RWPE2 (cell line): ENCODE results near the gene FRMPD1.
A peak's percentile ranks its signal among the peaks of the same experiment; 100 is the strongest.

Experiments used
- ATAC-seq: fragments of 200-7000 bp; cut with Tn5 transposase; 3 replicates; pipeline ENCODE4 v1.9.1; 2021; ENCODE audit warnings: low read depth
- DNase-seq: peaks from one replicate; pipeline ENCODE4 v3.0.0-alpha.2; 2020; ENCODE audit warnings: low spot score
- H3K27ac ChIP-seq: fragments of 450-650 bp; 2 replicates; pipeline ENCODE4 v1.5.1; 2017; ENCODE audit warnings: mild to moderate bottlenecking; ENCODE audit not compliant: poor library complexity, severe bottlenecking
- H3K27me3 ChIP-seq: fragments of 250-450 bp; sonication (Bioruptor Pico); 2 replicates; pipeline ENCODE4 v1.5.1; 2021; ENCODE audit warnings: mild to moderate bottlenecking, moderate library complexity; ENCODE audit not compliant: insufficient read depth, poor library complexity, severe bottlenecking
- H3K36me3 ChIP-seq: fragments of 250-450 bp; sonication (Bioruptor Pico); 2 replicates; pipeline ENCODE4 v1.5.1; 2020; ENCODE audit warnings: low read depth, mild to moderate bottlenecking, moderate library complexity
- H3K4me1 ChIP-seq: fragments of 250-450 bp; sonication (Bioruptor Pico); 2 replicates; pipeline ENCODE4 v1.5.1; 2021; ENCODE audit warnings: mild to moderate bottlenecking, moderate library complexity; ENCODE audit not compliant: insufficient read depth, poor library complexity, severe bottlenecking
- H3K4me3 ChIP-seq: fragments of 250-450 bp; sonication (Bioruptor Pico); 2 replicates; pipeline ENCODE4 v1.5.1; 2021; ENCODE audit warnings: mild to moderate bottlenecking, moderate library complexity; ENCODE audit not compliant: severe bottlenecking
- H3K9me3 ChIP-seq: fragments of 250-450 bp; sonication (Bioruptor Pico); 2 replicates; pipeline ENCODE4 v1.5.1; 2021; ENCODE audit warnings: mild to moderate bottlenecking, moderate library complexity; ENCODE audit not compliant: severe bottlenecking
- CTCF ChIP-seq: fragments of 450-650 bp; IDR thresholded peaks from one replicate; pipeline ENCODE4 v1.5.1; 2017; ENCODE audit warnings: mild to moderate bottlenecking, moderate library complexity; ENCODE audit not compliant: poor library complexity, severe bottlenecking

The FRMPD1 gene

GRCh38 chr9:37618817-37619216, 31.9 kb upstream of the FRMPD1 start:
- DNase-seq (no peak), ATAC-seq (peak; percentile 96)
- H3K36me3 ChIP-seq, result no peaks in the 10 kb centered on the region
- no peaks in the 10 kb centered on the region for H3K4me1 ChIP-seq
- no peaks in the 10 kb centered on the region for H3K9me3 ChIP-seq
- H3K27ac ChIP-seq, result no peak overlapping the region
- no peaks in the 10 kb centered on the region for H3K27me3 ChIP-seq
- H3K4me3 ChIP-seq, result no peak overlapping the region
- no peak for TF ChIP-seq CTCF

- H3K9me3 ChIP-seq, result no peaks in the 10 kb centered on the region
- H3K36me3 ChIP-seq, result no peaks in the 10 kb centered on the region
- H3K27me3 ChIP-seq, result no peaks in the 10 kb centered on the region
- no peak overlapping the region for H3K4me3 ChIP-seq
- no peak for TF ChIP-seq CTCF
- H3K4me1 ChIP-seq, result no peaks in the 10 kb centered on the region
- no peak overlapping the region for H3K27ac ChIP-seq
- DNase-seq (no peak), ATAC-seq (no peak)
Measured at GRCh38 chr9:37619806-37620205, 30.9 kb upstream of the FRMPD1 start.

GRCh38 chr9:37620396-37620795, 30.4 kb upstream of the FRMPD1 start:
- ATAC-seq (no peak), DNase-seq (no peak)
- Histone ChIP-seq H3K4me3 (no peak overlapping the region), H3K36me3 (no peaks in the 10 kb centered on the region), H3K9me3 (no peaks in the 10 kb centered on the region), H3K27me3 (no peaks in the 10 kb centered on the region), H3K4me1 (no peaks in the 10 kb centered on the region), H3K27ac (no peak overlapping the region)
- TF ChIP-seq CTCF, result no peak

- H3K4me3 ChIP-seq, result no peak overlapping the region
- no peak for TF ChIP-seq CTCF
- no peak for ATAC-seq
- no peak for DNase-seq
- H3K27ac ChIP-seq, result no peak overlapping the region
- H3K9me3 ChIP-seq, result no peaks in the 10 kb centered on the region
- H3K36me3 ChIP-seq, result no peaks in the 10 kb centered on the region
- no peaks in the 10 kb centered on the region for H3K4me1 ChIP-seq
- no peaks in the 10 kb centered on the region for H3K27me3 ChIP-seq
Measured at GRCh38 chr9:37621273-37622121, 29.3 kb upstream of the FRMPD1 start.

GRCh38 chr9:37622462-37622861, 28.3 kb upstream of the FRMPD1 start:
- DNase-seq (no peak), ATAC-seq (no peak)
- TF ChIP-seq CTCF, result no peak
- Histone ChIP-seq H3K9me3 (no peaks in the 10 kb centered on the region), H3K4me1 (no peaks in the 10 kb centered on the region), H3K27ac (no peak overlapping the region), H3K4me3 (no peak overlapping the region), H3K36me3 (no peaks in the 10 kb centered on the region), H3K27me3 (no peaks in the 10 kb centered on the region)
